DMS153 treated with DMSO at 0.1 percent for 48 hours (cell line): ENCODE measurements around the gene PATJ.
"Not testable (repeated sequence)": the region's sequence is repeated elsewhere in the genome, so short reads cannot be mapped to it uniquely, and the experiment has no call there.

Experiments used
- DNase-seq: peaks from one replicate; lab custom pipeline; 2025; ENCODE audit not compliant: unreplicated experiment; lab: John Stamatoyannopoulos, UW

The PATJ gene

GRCh38 chr1:61825393-61825792 lies 83.1 kb downstream of the PATJ start:
- no peak for DNase-seq

GRCh38 chr1:61828805-61829204 lies 86.5 kb downstream of the PATJ start:
- DNase-seq, result no peak

- no peak for DNase-seq
Measured at GRCh38 chr1:61836649-61837048, 94.4 kb downstream of the PATJ start.

GRCh38 chr1:61837607-61838006 lies 95.3 kb downstream of the PATJ start:
- DNase-seq, result not testable (repeated sequence)

GRCh38 chr1:61839679-61840078 lies 97.4 kb downstream of the PATJ start:
- no peak for DNase-seq

- no peak for DNase-seq
Measured at GRCh38 chr1:61842036-61842435, 99.8 kb downstream of the PATJ start.

- DNase-seq, result no peak
Measured at GRCh38 chr1:61842863-61843514, 100.7 kb downstream of the PATJ start.

GRCh38 chr1:61844006-61844405 lies 101.7 kb downstream of the PATJ start:
- DNase-seq, result no peak

- DNase-seq, result not testable (repeated sequence)
Measured at GRCh38 chr1:61844664-61845063, 102.4 kb downstream of the PATJ start.

- DNase-seq, result no peak
Measured at GRCh38 chr1:61851235-61851634, 109.0 kb downstream of the PATJ start.

GRCh38 chr1:61851849-61852669 lies 109.8 kb downstream of the PATJ start:
- DNase-seq, result peak; percentile 44

- no peak for DNase-seq
Measured at GRCh38 chr1:61852670-61853015, 110.4 kb downstream of the PATJ start.

- DNase-seq, result peak; percentile 1
Measured at GRCh38 chr1:61853583-61853982, 111.3 kb downstream of the PATJ start.

GRCh38 chr1:61864489-61864888 lies 122.2 kb downstream of the PATJ start:
- no peak for DNase-seq

GRCh38 chr1:61865646-61866220 lies 123.5 kb downstream of the PATJ start:
- DNase-seq, result no peak

GRCh38 chr1:61869691-61870109 lies 127.4 kb downstream of the PATJ start:
- DNase-seq, result no peak

GRCh38 chr1:61872206-61872605 lies 129.9 kb downstream of the PATJ start:
- no peak for DNase-seq

GRCh38 chr1:61873581-61873980 lies 131.3 kb downstream of the PATJ start:
- DNase-seq, result no peak

- DNase-seq, result no peak
Measured at GRCh38 chr1:61873994-61874393, 131.7 kb downstream of the PATJ start.

- DNase-seq, result no peak
Measured at GRCh38 chr1:61875198-61875597, 132.9 kb downstream of the PATJ start.

- DNase-seq, result not testable (repeated sequence)
Measured at GRCh38 chr1:61879887-61880474, 137.7 kb downstream of the PATJ start.
